Kidney epithelial cell (primary cell): ENCODE measurements around the gene LCOR. TPM values are rescaled to one million over a fixed set of nuclear protein-coding genes. Genes with fewer than 3 reads are reported as not detected.

Experiments used
- DNase-seq: peaks from one replicate; pipeline ENCODE4 v3.0.0-alpha.2; 2010; ENCODE audit warnings: low read depth
- H3K27me3 ChIP-seq: 2 replicates; pipeline ENCODE4 v1.6.0; 2011; ENCODE audit warnings: low read length; ENCODE audit not compliant: control insufficient read depth, insufficient read depth
- H3K36me3 ChIP-seq: 2 replicates; pipeline ENCODE4 v1.5.1; 2011; ENCODE audit warnings: low read length; ENCODE audit not compliant: control insufficient read depth, insufficient read depth
- H3K4me3 ChIP-seq: 2 replicates; pipeline ENCODE4 v1.5.1; 2011; ENCODE audit warnings: low read depth, mild to moderate bottlenecking, control low read depth, low read length
- CTCF ChIP-seq: IDR thresholded peaks from 2 replicates; pipeline ENCODE4 v1.5.1; 2011; ENCODE audit warnings: mild to moderate bottlenecking, moderate library complexity, low read length, control low read depth, inconsistent platforms; ENCODE audit not compliant: insufficient read depth, poor library complexity, severe bottlenecking
- total RNA-seq: library from RNA; depleted of rRNA; stranded (reverse); fragments of >200 nt; gene quantifications from 2 replicates; pipeline ENCODE4 v1.2.3, GENCODE V29; 2015

LCOR gene
- total RNA-seq, 1 donor from 2014 or later, result 29.8 TPM

DNA sequence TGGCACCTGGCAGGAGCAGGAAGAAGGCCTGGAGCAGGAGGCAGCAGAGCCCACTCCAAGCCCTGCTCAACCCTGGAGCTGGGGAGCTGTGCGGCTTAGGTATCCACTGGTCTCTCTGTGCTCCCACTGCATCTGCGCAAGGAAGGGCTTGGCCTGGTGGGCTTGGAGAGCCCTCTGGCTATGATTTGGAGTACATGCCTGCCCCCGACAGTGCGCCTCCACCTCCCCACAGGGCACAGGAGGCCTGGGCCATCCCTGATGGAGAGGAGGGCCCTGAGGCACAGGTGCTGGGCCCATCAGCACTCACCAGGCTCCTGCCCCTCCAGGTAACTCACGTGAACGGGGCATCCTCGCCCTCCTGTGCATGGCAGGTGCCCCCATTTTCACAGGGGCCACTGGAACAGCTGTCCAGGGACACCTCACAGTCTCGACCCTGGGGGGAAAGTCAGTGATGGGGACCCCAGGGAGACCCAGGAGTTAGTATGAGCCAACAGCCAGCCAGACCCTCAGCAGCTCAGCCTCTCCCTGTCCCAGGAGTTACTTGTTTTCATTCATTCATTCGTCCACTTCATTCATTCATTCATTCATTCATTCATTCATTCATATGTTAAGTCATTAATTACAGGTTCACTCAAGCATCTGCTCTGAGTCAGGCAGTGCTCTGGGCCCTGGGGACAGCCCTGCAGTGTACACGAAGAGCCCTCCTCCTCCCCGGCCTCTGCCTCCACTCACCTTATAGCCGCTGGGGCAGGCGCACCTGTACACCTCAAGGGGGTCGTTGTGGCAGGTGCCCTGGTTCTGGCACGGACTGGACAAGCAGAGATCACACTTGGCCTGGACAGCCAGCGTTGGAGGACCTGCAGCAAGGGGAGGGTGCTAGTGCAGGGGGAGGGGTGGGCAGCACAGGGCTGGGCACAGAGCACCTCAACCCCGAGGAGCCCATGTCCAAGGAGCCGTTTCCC is 186.4 kb downstream of the LCOR start:
- no peak overlapping the region for H3K4me3 ChIP-seq
- H3K27me3 ChIP-seq, result no peaks in the 10 kb centered on the region
- no peaks in the 10 kb centered on the region for H3K36me3 ChIP-seq
- no peak for DNase-seq
- TF ChIP-seq CTCF, result no peak

DNA sequence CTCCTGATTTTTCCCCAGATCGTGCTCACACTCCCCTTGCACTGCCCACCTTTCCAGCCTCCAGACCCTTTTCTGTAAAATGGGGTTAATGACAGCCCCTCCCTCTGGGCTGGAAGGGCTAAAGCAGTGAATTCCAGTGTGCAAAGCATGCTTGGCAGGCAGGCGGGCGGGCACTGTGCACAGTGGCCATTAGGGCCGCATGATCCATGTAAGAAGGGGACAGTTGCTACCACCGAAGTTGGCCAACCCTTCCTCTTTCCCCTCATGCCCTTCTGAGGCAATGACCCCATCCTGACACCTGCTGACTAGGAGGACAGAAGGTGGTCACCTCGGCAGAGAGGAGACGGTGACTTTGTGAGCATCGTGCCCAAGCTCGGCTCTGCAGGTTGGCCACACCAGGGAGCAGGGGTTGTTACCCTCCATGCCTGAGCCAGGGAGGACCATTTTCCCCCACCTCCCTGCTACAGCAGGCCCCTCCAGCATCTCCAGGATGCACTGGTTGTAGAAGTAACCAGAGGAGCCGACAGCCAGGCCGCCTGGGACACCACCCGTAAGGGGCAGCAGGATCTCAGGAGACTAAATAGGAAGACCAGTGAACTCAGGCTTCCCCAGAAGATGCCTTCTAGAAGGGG is 187.2 kb downstream of the LCOR start:
- H3K4me3 ChIP-seq, result no peak overlapping the region
- H3K36me3 ChIP-seq, result no peaks in the 10 kb centered on the region
- no peak for TF ChIP-seq CTCF

DNA sequence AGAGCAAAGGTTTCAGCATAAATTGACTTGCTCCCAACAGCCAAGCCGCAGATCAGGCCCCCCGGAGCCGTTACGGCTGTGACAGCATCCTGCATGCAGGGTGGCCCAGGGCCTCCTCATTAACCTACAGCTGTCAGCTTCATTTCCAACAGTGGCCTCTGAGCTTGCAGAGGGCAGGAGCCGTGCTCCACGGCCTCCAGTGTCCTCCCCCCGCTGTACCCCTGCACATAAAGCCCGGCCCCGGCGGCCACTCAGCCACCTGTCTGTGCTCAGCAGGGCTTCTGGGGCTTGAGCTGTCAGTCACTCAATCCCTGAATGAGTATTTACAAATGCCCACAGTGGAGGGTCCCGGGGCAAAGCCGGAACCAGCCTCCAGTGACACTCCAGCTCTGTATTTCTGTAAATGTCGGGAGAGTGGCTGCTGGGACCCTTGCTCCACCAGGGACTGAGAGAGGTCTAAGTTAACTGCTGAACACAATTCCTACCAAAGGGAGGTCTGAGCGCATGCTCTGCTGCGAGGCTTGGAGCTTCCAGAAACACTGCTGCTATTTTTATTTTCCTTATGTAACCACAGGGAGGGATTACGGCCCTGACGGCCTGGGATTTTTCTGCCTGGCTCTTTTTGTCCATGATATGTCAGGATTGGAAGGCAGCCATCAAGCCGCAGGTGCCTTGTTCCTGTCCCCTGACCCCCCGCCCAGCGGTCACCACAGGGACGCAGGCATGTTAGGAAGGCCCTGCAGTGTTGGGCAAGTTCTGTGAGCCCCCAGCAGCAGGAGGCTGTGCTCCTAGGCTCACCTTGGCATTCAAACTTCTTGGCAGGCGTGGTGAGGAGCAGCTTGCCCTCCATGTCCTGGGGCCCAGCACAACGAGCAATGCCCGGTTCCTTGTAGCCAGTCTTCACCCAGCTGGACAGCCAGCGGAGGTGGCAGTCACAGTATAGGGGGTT is 188.6 kb downstream of the LCOR start:
- Histone ChIP-seq H3K27me3 (no peaks in the 10 kb centered on the region), H3K4me3 (no peak overlapping the region), H3K36me3 (no peaks in the 10 kb centered on the region)
- no peak for DNase-seq
- no peak for TF ChIP-seq CTCF

More for the DNA sequence above, 187.2 kb downstream of the LCOR start:
- DNase-seq, result no peak
- H3K27me3 ChIP-seq, result no peaks in the 10 kb centered on the region

DNA sequence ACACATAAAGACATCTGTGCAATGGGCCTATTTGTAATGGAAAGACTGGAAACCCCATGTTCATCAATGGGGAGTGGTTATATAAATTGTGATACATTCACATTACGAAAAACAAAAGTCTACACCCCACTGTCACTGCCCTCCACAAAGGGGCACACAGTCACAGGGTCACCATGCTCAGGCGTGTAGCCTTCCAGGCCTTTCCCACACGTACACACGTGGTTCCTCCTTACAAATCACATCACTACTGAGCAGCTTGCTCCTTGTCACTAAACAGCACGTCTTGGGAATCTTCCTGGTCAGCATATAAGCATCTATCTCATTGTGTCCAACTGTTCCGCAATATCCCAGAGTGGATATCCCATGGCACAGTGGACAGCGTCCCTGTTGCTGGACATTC is 190.5 kb downstream of the LCOR start:
- H3K27me3 ChIP-seq, result no peaks in the 10 kb centered on the region
- no peak for TF ChIP-seq CTCF
- no peak overlapping the region for H3K4me3 ChIP-seq
- H3K36me3 ChIP-seq, result no peaks in the 10 kb centered on the region
- no peak for DNase-seq

- H3K27me3 ChIP-seq, result no peaks in the 10 kb centered on the region
- DNase-seq, result no peak
- TF ChIP-seq CTCF, result no peak
- no peaks in the 10 kb centered on the region for H3K36me3 ChIP-seq
- no peak overlapping the region for H3K4me3 ChIP-seq
Measured at GRCh38 chr10:97023401-97024167, 191.5 kb downstream of the LCOR start.
